ENCODE data around the gene SUB1. TPM values are rescaled to one million over a fixed set of nuclear protein-coding genes. Genes with fewer than 3 reads are reported as not detected.
"Not testable (repeated sequence)": the region's sequence is repeated elsewhere in the genome, so short reads cannot be mapped to it uniquely, and the experiment has no call there.

Gene SUB1
- total RNA-seq, 1 donor from 2014 or later = 477 TPM

- intact Hi-C loops (cut with micrococcal nuclease) = no loop called here
Measured at GRCh38 chr5:32598260-32598937, 13.0 kb downstream of the SUB1 start.

- intact Hi-C loops (cut with micrococcal nuclease) = no loop called here
Measured at GRCh38 chr5:32598997-32599549, 13.7 kb downstream of the SUB1 start.

GRCh38 chr5:32600054-32600622, 14.8 kb downstream of the SUB1 start:
- intact Hi-C loops (cut with micrococcal nuclease) = no loop called here

- intact Hi-C loops (cut with micrococcal nuclease) = no loop called here
Measured at GRCh38 chr5:32601623-32602295, 16.4 kb downstream of the SUB1 start.

GRCh38 chr5:32602906-32603305, 17.5 kb downstream of the SUB1 start:
- intact Hi-C loops (cut with micrococcal nuclease) = loop anchor here (1.0 kb wide), 1 partner anchor 8 kb away; no protein-coding TSS in a partner anchor

GRCh38 chr5:32604800-32605765, 19.7 kb downstream of the SUB1 start:
- intact Hi-C loops (cut with micrococcal nuclease) = no loop called here

GRCh38 chr5:32605766-32606152, 20.4 kb downstream of the SUB1 start:
- intact Hi-C loops (cut with micrococcal nuclease) = no loop called here

GRCh38 chr5:32612134-32612888, 27.0 kb downstream of the SUB1 start:
- intact Hi-C loops (cut with micrococcal nuclease) = loop anchor here (5.0 kb wide), 3 partner anchors 225 to 440 kb away; partner anchors contain the start of gene GOLPH3

- intact Hi-C loops (cut with micrococcal nuclease) = loop anchor here (1.0 to 5.0 kb wide), 9 partner anchors 23 to 441 kb away; partner anchors contain the start of genes GOLPH3 and ZFR
Measured at GRCh38 chr5:32613050-32613672, 27.8 kb downstream of the SUB1 start.

GRCh38 chr5:32615236-32615635, 29.9 kb downstream of the SUB1 start:
- intact Hi-C loops (cut with micrococcal nuclease) = no loop called here

- intact Hi-C loops (cut with micrococcal nuclease) = no loop called here
Measured at GRCh38 chr5:32618962-32619361, 33.6 kb downstream of the SUB1 start.

- intact Hi-C loops (cut with micrococcal nuclease) = no loop called here
Measured at GRCh38 chr5:32621256-32621655, 35.9 kb downstream of the SUB1 start.

GRCh38 chr5:32625106-32625505, 39.7 kb downstream of the SUB1 start:
- intact Hi-C loops (cut with micrococcal nuclease) = no loop called here

- intact Hi-C loops (cut with micrococcal nuclease) = no loop called here
Measured at GRCh38 chr5:32625547-32625946, 40.2 kb downstream of the SUB1 start.

- intact Hi-C loops (cut with micrococcal nuclease) = no loop called here
Measured at GRCh38 chr5:32627219-32627870, 42.0 kb downstream of the SUB1 start.

GRCh38 chr5:32628049-32628844, 42.9 kb downstream of the SUB1 start:
- intact Hi-C loops (cut with micrococcal nuclease) = no loop called here

GRCh38 chr5:32630867-32631491, 45.6 kb downstream of the SUB1 start:
- intact Hi-C loops (cut with micrococcal nuclease) = no loop called here

- intact Hi-C loops (cut with micrococcal nuclease) = not testable (repeated sequence)
Measured at GRCh38 chr5:32633017-32633416, 47.7 kb downstream of the SUB1 start.
